Endometrium (tissue), 2 donors: ENCODE data around the gene FNDC3A.

Source experiments
- FAIRE-seq: peaks from 2 replicates; lab custom pipeline; 2012; peaks lifted over from hg19 to GRCh38; lab: Jason Lieb, UNC
- donor health status: control.
- donor health status: control.

Gene FNDC3A, protein sequence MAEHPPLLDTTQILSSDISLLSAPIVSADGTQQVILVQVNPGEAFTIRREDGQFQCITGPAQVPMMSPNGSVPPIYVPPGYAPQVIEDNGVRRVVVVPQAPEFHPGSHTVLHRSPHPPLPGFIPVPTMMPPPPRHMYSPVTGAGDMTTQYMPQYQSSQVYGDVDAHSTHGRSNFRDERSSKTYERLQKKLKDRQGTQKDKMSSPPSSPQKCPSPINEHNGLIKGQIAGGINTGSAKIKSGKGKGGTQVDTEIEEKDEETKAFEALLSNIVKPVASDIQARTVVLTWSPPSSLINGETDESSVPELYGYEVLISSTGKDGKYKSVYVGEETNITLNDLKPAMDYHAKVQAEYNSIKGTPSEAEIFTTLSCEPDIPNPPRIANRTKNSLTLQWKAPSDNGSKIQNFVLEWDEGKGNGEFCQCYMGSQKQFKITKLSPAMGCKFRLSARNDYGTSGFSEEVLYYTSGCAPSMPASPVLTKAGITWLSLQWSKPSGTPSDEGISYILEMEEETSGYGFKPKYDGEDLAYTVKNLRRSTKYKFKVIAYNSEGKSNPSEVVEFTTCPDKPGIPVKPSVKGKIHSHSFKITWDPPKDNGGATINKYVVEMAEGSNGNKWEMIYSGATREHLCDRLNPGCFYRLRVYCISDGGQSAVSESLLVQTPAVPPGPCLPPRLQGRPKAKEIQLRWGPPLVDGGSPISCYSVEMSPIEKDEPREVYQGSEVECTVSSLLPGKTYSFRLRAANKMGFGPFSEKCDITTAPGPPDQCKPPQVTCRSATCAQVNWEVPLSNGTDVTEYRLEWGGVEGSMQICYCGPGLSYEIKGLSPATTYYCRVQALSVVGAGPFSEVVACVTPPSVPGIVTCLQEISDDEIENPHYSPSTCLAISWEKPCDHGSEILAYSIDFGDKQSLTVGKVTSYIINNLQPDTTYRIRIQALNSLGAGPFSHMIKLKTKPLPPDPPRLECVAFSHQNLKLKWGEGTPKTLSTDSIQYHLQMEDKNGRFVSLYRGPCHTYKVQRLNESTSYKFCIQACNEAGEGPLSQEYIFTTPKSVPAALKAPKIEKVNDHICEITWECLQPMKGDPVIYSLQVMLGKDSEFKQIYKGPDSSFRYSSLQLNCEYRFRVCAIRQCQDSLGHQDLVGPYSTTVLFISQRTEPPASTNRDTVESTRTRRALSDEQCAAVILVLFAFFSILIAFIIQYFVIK

GRCh38 chr13:48975856-48976575 is at the start of gene FNDC3A:
TSS of gene FNDC3A (plus strand) at chr13:48975912. CDS start at chr13:49006191, 30,279 bp downstream.
- FAIRE-seq = no peak

GRCh38 chr13:48928757-48929430 is 46.8 kb upstream of the FNDC3A start:
- FAIRE-seq = no peak

GRCh38 chr13:48930918-48931317 is 44.8 kb upstream of the FNDC3A start:
- FAIRE-seq = no peak

- FAIRE-seq = no peak
Observed at GRCh38 chr13:48938308-48938943, 37.3 kb upstream of the FNDC3A start.

DNA sequence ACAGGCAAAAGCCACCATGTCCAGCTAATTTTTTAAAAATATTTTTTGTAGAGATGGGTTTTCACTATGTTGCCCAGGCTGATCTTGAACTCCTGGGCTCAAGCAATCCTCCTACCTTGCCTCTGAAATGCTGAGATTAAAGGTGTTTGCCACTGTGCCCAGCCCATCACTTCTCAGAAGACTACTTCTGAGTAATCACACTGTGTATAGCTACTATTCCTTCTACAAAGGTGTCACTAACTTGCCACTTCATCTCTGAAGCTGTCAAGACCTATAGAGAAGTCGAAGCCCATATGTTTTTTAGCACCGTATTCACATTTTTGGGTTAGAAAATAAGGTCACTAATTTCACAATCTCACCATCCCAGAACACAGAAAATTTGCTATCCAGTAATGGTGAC is 36.0 kb upstream of the FNDC3A start:
- no peak for FAIRE-seq

DNA sequence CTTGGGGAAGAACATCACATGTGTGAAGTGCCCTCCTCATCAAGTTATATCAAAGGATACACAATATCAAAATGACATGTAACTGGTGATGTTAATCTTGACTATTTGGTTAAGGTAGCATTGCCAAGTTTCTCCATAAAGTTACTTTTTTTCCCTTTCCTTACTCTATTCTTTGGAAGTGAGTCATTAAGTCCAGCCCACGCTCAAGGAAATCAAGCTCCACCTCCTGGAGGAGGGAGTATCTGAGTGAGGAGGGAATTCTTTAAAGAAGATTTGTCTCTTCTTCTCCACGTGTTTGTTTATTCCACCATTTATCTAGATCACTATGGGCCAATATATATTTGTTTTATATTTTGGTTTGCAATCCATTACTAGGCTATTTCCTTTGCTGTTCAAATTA is 33.6 kb upstream of the FNDC3A start:
- FAIRE-seq = no peak

GRCh38 chr13:48944221-48944620 is 31.5 kb upstream of the FNDC3A start:
- no peak for FAIRE-seq

- FAIRE-seq = no peak
Observed at GRCh38 chr13:48945626-48946025, 30.1 kb upstream of the FNDC3A start.

DNA sequence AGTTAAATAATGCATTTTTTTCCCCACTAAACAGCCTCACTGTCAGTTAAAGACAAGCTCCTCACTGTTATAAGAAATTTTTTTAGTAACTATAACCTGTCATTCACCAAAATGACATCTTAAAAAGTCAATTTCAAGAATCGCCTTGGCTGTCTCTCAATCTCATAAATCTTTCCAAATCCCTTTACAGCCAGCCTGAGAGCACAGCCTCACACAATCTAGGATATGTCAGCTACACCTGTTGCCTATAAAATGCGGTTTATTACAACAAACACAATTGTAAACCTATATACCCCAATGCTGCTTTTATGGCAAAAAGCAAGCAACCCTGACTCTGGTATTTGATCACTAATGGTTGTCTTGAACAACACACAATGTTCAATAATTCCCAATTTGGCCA is 29.5 kb upstream of the FNDC3A start:
- no peak for FAIRE-seq

- FAIRE-seq = no peak
Observed at GRCh38 chr13:48949566-48950500, 25.9 kb upstream of the FNDC3A start.

- FAIRE-seq = peak; percentile 18
Observed at GRCh38 chr13:48950501-48950875, 25.2 kb upstream of the FNDC3A start.

DNA sequence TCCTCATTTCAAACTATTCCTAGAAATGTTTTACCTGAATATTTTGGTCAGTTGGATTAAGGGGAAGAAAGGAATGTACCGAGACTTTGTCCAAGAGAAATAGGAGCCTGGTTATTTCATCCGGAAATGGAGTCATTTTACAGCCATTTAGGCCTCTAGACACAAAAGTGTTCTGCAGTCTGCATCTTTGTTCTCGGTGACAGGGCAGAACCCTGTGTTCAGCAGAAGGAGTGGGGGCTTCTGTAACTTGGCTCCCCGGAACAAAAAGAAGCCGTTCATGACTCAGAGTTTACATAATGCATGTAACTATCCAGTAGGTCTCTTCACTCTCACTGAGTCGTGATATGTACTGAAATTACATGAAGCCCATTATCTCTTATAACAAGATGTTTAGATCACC is 21.6 kb upstream of the FNDC3A start:
- FAIRE-seq = no peak

DNA sequence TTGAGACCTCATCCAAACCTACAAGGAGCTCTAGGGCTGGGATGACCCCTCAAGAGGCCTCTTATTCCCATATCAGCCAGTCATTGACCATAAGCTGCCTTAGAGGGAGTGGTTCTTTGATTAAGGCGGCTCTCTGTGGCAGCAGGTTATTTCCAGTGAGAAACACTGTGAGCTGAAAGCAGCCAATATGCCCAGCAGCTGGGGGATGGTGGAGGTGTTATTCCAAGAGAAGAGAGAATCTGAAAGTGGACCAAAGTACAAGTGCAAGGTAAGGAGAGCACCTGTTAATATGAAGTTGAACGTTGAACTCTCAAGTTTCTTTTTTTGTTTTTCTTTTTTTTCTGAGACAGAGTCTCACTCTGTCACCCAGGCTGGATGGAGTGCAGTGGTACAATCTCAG is 20.2 kb upstream of the FNDC3A start:
- FAIRE-seq = no peak

- no peak for FAIRE-seq
Observed at GRCh38 chr13:48961379-48961778, 14.3 kb upstream of the FNDC3A start.

GRCh38 chr13:48962281-48962680 is 13.4 kb upstream of the FNDC3A start:
- FAIRE-seq = no peak

DNA sequence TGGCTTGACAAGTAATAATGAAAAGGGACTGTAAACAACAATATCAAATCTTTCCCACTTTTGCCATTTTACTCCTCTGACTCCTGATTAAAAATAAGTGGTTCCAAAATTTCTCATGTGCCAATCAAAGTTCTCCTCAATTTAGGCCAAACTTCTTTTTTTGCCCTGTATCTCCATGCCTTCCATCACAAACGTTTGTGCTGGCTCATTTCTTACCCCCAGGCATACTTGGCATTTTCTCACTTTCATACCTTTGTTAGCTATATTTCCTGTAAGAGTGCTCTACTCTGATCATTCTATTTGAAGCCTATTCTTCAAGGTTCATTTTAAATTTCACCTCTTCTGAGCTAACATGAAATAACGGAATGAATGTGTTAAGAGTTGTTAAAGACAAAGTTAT is 10.0 kb upstream of the FNDC3A start:
- no peak for FAIRE-seq

- no peak for FAIRE-seq
Observed at GRCh38 chr13:48969685-48970084, 6.0 kb upstream of the FNDC3A start.

- FAIRE-seq = no peak
Observed at GRCh38 chr13:48973845-48974431, 1.8 kb upstream of the FNDC3A start.

- FAIRE-seq = no peak
Observed at GRCh38 chr13:48975101-48975855, 434 bp upstream of the FNDC3A start.
